GM12873 (cell line): ENCODE results near the gene PKD1.
"Not testable (repeated sequence)": the region's sequence is repeated elsewhere in the genome, so short reads cannot be mapped to it uniquely, and the experiment has no call there.

Experiments
- CTCF ChIP-seq: IDR thresholded peaks from 2 replicates; pipeline ENCODE4 v1.5.1; 2012; ENCODE audit warnings: low read depth, mild to moderate bottlenecking, moderate library complexity, low read length, control low read depth; ENCODE audit not compliant: insufficient read depth; ENCODE audit errors: missing control alignments

The PKD1 gene

GRCh38 chr16:2135770-2136490 lies at the start of gene PKD1:
Gene PKD1 (minus strand): TSS chr16:2135898. CDS start chr16:2135689, 209 bp downstream.
- not testable (repeated sequence) for TF ChIP-seq CTCF

- no peak for TF ChIP-seq CTCF
Observed at GRCh38 chr16:2184962-2185361, 49.3 kb upstream of the PKD1 start.

GRCh38 chr16:2184346-2184745 lies 48.6 kb upstream of the PKD1 start:
- no peak for TF ChIP-seq CTCF

GRCh38 chr16:2183671-2184070 lies 48.0 kb upstream of the PKD1 start:
- TF ChIP-seq CTCF: no peak

- no peak for TF ChIP-seq CTCF
Observed at GRCh38 chr16:2181952-2182351, 46.3 kb upstream of the PKD1 start.

- TF ChIP-seq CTCF: no peak
Observed at GRCh38 chr16:2180962-2181923, 45.5 kb upstream of the PKD1 start.

GRCh38 chr16:2180461-2180860 lies 44.8 kb upstream of the PKD1 start:
- TF ChIP-seq CTCF: no peak
